HG02870 (cell line): ENCODE results near the gene LMOD3.
A peak's percentile ranks its signal among the peaks of the same experiment; 100 is the strongest.

Experiments used
- ATAC-seq: cut with Tn5 transposase; IDR thresholded peaks from one replicate; pipeline ENCODE4 v1.9.1; 2021; ENCODE audit warnings: mild to moderate bottlenecking, moderate library complexity; ENCODE audit not compliant: unreplicated experiment

Gene LMOD3

DNA sequence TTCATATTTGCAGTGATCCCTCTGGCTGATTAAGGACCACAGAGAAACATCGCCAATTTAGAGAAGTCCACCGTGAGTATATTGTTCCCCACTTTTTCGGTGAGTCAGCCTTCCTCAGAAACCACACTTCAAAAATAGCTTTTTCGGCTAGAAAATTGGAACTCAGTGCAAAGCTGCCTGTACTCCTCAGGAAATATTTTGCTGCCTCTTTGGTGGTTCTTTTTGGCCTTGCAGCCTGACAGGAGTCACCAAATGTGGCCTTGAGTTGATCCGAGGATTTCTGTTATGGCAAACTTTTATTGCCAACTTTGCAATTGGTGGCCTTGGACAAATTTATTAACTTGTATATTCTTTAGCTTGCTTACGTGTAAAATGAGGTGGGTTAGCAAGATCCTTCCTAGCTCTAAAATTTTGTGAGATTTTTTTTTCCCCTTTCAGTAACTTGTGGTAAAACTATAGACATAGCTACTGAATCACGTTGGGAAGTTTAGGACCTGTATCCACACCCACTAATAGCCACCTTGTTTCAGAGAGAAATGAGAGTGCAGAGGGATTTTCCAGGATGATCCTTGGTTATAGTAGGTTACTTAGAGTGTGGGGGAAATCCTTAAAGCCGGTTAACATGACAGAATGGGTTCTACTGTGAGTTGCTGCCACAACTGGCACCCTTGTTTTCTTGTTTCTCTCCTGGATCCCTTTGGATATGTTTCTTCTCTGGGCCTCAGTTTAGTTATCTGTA lies 27.8 kb downstream of the LMOD3 start:
- no peak for ATAC-seq

DNA sequence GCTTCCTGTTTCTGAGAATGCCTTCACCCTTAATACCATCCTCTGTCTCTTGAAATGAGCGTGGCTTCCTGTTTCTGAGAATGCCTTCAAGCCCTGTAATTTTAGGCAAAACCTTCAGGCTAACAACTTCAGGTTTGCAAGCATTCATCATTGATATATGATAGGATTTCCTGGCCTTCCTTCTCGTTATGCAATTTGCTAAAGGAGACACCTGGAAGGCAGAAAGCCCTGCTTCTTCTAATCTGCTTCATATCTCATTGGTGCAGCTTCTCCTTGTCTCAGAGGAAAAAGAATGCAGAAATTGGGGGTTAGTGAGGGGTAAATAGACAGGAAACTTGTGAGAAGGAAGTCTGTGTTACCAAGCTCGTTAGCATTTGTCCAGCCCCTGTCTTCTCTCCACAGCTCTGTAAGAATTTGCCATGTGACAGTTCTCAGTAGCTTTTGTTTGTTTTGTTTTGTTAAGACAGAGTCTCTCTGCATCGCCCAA lies 30.3 kb downstream of the LMOD3 start:
- ATAC-seq, result peak; percentile 67

DNA sequence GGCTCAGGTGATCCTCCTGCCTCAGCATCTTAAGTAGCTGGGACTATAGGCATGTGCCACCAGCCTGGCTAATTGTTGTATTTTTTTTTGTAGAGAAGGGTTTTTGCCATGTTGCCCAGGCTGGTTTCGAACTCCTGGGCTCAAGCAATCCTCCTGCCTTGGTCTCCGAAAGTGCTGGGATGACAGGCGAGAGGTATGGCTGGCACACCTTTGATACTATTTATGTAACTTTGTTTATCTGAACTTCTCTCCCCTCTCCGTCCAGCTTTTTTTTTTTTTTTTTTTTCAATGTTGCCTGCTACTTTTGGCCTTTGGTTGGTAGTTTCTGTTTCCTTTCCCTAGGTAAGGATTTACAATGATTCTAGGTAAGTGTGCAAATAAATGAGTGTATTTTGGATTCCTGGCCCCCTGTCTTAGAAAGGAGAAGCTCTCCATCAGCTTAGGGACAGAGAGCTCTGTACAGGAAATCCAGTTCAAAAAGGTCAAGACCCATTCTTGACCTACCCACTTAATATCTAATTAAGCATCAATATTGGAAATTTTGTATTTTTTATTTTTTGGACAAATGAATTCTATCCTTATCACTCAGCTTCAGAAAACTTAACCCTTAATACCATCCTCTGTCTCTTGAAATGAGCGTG lies 30.9 kb downstream of the LMOD3 start:
- ATAC-seq, result no peak

DNA sequence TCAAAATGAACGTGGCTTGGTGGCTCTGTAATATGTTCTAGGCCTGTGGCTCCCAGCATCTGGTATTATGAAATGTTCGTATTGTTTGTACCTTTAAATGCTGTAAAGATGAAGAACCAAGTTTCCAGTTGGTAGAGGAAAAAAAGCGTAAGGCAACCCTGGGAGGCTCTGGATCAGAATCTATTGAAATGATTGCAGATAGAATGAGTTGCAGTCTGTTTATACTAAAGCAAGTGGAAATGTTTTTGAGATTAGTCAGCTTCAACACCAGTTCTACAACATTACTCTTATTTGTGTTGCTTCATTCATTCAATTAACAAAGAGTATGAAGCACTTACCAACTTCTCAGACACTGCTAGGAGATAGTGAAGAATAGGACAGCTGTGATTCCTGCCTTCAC lies 32.4 kb downstream of the LMOD3 start:
- ATAC-seq, result no peak

DNA sequence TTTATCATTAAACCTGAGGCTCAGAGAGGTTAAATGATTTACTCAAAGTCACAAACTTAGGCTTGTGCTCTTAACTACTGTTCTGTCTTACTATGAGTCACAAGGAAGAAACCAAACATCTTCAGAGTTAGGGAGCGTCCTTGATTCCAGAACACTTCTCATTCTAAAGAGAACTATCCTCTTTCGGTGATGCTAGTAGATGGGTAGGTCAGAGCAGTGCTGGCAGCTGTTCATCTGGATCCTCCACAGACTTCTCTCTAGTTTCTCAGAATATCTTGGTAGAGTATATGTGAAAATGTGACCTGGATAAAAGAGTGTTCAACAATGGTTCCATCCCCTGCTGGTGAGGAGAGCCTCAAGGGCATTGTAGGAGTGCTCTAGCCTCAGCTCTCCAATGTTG lies 34.3 kb downstream of the LMOD3 start:
- peak; percentile 30 for ATAC-seq

DNA sequence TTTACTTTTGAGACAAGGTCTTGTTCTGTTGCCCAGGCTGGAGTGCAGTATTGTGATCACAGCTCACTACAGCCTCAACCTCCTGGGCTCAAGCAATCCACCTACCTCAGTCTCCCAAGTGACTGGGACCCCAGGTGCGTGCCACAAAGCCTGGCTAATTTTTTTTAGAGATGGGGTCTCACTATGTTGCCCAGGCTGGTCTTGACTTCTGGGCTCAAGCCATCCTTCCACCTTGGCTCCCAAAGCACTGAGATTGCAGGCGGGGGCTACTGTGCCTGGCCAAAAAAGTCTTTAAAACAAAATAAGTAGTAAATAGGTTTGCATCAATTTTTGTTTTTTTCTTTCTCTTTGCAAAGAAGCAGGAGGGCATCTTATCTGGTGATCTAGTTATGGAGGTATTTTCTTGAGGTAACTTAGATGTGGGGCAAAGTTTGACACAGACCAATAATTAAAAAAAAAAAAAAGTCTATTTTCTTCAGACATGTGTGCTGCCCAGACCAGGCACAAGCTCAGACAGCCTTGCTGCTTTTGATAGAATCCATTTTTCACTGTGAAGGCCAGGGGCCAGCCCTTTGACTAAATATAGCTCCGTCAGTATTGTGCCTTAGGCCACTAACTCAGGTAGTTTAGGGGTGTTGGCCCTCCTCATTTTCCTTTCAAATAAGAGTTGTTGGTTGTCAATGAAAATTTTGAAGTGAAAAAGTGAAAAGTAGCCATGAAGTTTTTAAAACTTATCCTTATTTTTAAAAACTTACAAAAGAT lies 35.2 kb downstream of the LMOD3 start:
- ATAC-seq, result no peak

DNA sequence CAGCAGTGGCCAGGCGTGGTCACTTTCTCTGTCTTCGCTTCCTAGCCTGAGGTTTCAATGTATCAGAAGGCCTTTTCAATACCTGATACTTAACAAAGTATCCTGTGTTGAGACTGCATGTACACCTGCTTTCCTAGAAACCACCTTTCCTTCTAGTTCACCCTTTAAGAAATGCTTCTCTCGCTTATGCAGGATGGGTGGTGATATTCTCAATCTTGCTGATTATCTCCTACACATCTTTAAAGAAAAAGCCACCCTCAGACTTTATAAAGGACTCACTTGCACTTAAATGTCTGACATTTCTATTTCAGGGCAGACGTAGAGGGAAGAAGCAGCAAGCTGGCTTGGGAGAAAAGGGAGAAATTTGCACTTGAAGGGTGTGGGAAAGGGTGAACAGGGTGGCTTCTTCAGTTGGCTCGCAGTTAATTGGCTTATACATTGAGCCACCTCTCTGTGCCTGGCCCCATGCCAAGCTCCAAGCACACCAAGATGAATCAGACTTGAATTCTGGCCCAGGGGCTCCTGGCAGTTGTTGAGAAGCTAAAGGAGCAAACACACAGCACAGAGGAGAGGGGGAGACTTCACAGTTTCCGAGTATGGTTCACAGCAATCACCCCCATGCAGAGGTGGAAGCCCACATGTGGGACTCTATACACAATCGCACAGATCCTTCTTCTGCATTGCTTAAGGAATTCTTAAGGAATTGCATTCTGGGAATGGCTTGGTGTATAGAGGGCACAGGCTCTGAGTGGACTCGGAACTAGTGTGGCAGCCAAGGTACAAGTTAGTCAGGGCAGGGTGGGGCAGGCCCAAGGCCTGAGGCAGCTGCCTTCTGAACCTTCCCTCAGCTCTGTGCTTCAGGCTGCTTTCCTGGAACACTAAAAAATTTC lies 36.3 kb downstream of the LMOD3 start:
- ATAC-seq, result no peak

DNA sequence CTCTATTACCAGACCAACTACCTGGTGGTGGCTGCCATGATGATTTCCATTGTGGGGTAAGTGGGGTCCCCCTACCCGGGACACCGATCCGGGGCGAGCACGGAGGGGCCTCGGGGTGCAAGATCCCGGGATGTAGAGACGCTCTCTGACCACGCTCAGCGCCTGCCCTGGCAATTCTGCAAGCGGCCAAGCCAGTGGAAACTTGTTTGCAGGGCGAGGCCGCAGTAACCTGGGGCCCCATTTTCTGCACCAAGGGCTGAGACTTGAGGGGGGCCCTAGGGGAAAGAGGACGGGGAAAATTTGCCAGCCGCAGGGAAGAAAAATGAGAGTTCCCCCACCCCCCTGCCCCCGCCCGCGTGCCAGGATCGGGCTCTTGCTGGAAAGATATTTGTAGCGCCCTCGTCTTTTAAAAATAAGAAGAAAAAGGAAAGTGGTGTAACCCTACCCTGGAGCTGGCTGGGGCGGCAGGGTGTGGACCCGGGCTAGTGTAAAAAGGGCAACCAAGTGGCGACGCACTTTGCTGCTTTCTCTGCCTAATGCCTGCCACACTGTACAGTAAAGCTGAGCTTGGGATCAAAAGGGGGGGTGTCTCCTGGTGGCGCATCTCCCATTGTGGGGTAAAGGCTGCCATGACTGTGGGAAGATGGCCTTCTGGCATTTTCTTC lies 37.1 kb downstream of the LMOD3 start:
- no peak for ATAC-seq

DNA sequence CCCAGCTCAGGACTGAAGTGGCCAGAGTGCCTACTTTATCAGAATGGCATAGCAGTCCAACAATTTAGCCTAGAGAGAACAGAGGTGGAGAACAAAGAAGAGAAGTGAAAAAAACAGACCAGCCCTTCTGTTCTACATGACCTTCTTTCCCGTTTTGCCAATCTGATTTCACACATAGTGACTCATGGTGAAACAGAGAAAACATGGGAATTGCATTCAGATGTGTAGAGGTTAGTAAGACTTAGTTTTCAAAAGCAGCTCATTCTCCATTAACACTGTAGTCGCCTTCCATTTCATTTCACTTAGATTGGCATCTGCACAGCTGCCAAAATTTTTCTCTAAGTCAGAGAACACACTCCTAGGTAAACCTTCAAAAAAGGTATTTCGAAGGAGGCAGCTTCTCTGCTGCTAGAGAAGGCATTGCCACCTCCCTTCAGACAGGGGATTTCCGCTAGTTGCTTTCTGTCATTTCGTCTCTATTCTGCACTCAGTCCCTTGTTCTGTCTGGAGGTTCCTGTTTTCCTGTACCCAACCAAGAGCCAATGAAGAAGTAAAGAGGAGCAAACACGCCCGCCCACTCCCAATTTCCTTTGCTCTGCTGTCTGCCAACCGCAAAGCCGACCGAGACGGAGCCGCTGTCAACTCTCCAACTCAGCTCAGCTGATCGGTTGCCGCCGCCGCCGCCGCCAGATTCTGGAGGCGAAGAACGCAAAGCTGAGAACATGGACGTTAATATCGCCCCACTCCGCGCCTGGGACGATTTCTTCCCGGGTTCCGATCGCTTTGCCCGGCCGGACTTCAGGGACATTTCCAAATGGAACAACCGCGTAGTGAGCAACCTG lies 37.8 kb downstream of the LMOD3 start, which contains the start of gene ARL6IP5:
Gene ARL6IP5, plus strand, starts transcription at position 612 of the 842 bp plus-strand sequence. Its CDS starts 111 bp downstream, at position 723.
- ATAC-seq, result peak; percentile 45

DNA sequence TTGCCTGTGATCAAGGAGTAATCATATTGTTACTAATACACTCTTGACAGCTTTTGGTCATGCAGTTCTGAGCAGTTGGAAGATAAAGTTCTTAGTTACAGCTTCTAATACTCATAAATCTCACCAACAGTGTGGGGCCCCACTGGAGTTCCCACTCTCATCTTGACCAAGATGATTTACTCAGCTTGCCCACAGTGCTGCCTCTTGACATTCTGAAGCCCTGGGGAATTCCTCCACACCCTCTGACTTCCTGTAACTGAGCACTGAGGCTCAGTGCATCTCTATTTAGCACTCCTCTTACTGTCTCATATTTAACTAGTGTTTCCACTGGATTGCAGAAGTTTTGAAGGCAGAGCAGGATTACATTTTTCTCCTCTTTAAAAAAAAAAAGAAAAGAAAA lies 39.6 kb downstream of the LMOD3 start:
- peak; percentile 58 for ATAC-seq

DNA sequence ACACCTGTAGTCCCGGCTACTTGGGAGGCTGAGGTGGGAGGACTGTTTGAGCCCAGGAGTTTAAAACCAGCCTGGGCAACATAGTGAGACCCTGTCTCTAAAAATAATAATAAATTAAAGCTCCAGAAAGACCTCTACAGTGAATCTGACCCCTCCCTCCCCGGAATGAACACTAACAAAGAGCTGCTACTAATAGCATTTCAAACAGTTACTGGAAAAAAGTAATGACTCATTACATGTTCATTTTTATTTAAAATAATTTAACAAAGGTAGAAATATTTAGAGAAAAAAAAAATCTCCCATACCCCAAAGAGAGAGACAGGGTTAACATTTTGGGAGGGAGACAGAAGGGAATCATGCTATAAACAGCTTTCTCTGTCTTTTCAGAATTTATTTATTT lies 40.0 kb downstream of the LMOD3 start:
- ATAC-seq, result no peak

DNA sequence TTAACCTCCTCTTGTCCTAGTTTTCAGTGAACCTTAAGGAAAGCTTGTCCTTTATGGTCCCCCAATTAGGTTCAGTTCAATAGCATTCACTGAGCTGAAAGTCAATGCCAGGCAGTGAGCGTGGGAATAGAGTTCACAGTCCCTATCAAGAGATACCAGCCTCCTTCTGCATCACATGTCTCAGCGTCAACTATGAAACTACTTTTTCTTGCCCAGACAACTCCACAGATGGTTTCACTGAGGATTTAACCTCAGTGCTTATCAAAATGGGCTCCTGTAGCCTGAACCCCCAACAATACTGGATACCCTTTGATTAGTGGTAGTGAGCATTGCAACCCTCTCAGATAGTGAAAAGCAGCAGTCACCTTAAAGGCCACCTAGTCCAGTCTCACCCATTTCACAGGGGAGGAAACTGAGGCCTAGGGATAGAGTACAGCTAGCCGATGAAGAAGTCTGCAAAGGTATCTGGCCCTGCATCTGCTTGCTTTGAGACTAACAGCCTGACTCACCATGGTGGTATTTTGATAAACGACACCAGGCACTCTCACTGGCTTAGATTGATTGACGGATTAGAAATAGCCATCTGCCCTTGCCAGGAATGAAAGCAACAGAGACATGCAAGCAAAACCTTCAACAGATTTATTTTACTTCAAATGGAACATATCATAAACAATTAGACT lies 40.7 kb downstream of the LMOD3 start:
- no peak for ATAC-seq

DNA sequence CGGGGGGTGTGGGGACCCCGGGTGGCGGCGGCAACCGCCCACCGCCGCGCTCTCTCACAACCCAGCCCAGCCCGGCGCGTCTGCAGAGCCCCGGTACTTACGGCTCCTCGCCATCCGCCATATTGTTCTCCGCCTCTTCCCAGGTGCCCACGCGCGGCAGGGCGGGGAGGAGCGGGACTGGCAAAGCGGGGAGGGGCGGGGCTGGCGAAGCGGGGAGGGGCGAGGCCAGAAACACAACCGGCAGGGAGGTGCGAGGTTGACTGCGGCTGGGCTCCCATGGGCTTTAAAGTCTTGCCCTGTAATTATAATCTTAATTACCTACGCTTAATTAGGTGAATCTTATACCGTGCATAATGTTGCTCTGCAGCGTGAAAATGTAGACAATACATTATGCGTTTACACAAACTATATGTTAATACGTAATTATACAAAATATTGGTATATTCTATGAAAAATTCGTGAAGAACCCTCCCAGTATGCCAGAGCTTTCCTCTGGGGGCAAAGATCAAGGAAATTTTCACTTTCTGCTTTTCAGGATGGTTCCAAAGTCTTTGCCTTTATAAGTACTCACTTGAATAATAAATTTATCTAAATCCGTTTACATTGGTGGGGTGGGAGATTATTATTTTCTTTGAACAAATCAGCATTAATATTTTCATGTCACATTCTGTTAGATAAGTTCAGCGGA lies 42.0 kb downstream of the LMOD3 start, which contains the start of gene UBA3:
Gene UBA3, minus strand, starts transcription at position 133 of the 688 bp plus-strand sequence. Its CDS starts 12 bp downstream, at position 121.
- ATAC-seq, result peak; percentile 32

DNA sequence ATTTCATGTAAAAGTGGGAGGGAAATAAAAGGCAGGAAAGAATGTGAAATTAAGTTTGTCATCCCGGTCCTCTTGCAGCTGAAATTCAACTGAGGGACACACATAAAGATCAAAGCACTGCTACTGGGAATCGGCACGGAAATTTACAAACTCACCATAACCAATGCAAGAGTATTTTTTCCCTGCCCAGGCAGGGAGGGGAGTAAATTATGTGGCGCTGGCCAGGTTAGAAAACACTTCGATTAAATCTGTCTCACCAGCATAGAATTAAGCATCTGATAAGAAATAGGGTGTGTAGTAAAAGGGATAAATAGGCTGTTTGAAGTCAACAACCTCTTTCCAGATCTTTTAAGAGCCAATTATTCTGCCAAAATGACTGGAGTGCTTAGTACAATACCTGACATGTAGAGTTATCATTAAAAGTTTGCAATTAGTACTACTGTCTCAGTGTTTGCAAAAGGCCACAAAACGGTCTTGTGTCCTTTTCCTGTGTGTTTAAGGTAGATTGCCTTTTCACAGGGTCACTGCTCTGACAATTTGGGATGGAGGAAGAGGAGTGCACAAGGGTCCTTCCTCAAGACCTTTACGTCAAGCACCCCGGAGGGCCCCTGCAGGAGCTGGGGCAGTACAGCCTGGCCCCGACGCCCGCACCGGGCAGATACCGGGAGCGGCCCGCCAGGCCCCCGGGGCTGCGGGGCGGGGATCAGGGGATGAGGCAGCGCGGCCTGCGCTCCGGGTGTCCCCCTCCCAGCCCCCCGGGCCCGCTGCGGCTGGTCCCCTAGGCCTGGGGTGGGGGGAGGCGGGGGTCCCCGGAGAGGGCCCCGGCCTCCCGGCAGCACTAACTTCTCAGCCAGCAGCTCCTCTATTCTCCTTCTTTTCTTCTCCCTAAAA lies 42.9 kb downstream of the LMOD3 start:
- no peak for ATAC-seq

DNA sequence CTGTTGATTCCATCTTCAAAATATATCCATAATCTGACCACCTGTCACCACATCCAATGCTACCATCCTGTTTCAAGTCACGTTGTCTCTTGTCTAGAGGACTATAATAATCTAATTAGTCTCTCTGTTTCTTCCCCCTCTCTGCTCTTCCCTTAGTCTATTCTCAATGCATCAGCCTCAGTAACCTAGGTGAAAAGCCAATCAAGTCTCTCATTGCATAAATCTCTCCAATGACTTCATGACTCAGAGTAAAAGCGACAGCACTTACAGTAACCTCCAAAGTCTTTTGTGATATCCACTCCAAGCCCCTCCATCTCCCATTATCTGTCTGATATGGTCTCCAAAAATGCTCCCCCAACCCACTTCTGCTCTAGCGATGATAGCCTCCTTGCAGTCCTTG lies 49.5 kb downstream of the LMOD3 start:
- no peak for ATAC-seq

DNA sequence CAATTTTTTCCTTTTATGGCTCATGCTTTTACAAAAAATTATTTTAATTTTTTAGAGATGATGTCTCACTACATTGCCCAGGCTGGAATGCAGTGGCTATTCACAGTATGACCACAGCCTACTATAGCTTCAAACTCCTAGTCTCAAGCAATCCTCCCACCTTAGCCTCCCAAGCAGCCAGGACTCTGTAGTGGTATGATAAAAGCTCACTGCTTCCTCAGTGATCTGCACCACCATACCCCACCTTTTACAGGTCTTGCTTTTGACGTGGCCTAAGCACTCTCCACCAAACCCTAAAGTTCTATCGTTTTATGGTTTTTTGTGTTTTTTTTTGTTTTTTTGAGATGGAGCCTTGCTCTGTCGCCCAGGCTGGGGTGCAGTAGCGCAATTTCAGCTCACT lies 56.3 kb downstream of the LMOD3 start:
- ATAC-seq, result no peak
